Neutrophil (primary cell): Measurements from ENCODE around the gene RGS9BP.
"Not testable (repeated sequence)": the region's sequence is repeated elsewhere in the genome, so short reads cannot be mapped to it uniquely, and the experiment has no call there.

ENCODE experiments used
- H3K27ac ChIP-seq: fragments of 200-600 bp; sonication (generic); 2 replicates; pipeline ENCODE4 v1.5.1; 2016; ENCODE audit warnings: mild to moderate bottlenecking, moderate library complexity
- H3K27me3 ChIP-seq: fragments of 200-600 bp; sonication (generic); 2 replicates; pipeline ENCODE4 v1.6.0; 2016; ENCODE audit warnings: mild to moderate bottlenecking
- H3K36me3 ChIP-seq: fragments of 200-600 bp; sonication (generic); 2 replicates; pipeline ENCODE4 v1.5.1; 2017
- H3K4me1 ChIP-seq, 2 experiments: fragments of 200-600 bp in 1 of 2; sonication (generic) in 1 of 2; 1 replicate in 1 of 2; 2 replicates in 1 of 2; pipeline versions ENCODE4 v1.5.1 to v1.6.1; 2013 to 2016; ENCODE audit warnings: low read depth in 1 of 2, low read length in 1 of 2, mild to moderate bottlenecking in 1 of 2, moderate library complexity in 1 of 2; ENCODE audit not compliant: control insufficient read depth in 1 of 2, insufficient read depth in 1 of 2
- H3K4me3 ChIP-seq, 2 experiments: fragments of 200-600 bp in 1 of 2; sonication (generic) in 1 of 2; 1 replicate in 1 of 2; 2 replicates in 1 of 2; pipeline ENCODE4 v1.5.1; 2013 to 2016; ENCODE audit warnings: low read depth in 1 of 2, low read length in 1 of 2, mild to moderate bottlenecking in 1 of 2, moderate library complexity in 1 of 2
- H3K9me3 ChIP-seq: fragments of 200-600 bp; sonication (generic); 2 replicates; pipeline ENCODE4 v1.5.1; 2016
- TF ChIP-seq, protein P1 (sequence below): fragments of 200-600 bp; sonication (generic); IDR thresholded peaks from 2 replicates; pipeline ENCODE4 v1.5.1; 2016; ENCODE audit warnings: antibody characterized with exemption

The RGS9BP gene

DNA sequence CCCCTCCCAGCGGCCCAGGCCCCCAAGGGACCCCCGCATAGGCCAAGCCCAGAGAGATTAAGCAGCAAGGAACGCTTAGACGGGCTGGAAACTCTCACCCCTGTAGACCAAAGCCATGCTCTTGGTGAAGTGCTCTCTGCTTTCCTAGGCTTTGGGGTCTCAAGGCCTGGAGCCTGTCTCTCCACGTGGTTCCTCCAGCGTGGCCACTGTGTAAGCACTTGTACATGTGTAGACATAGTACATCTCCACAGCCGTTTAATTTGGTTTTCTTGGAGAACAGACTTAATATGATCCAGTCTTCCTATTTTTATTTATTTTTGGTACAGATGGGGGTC is 17.0 kb downstream of the RGS9BP start:
- TF ChIP-seq, protein P1, sequence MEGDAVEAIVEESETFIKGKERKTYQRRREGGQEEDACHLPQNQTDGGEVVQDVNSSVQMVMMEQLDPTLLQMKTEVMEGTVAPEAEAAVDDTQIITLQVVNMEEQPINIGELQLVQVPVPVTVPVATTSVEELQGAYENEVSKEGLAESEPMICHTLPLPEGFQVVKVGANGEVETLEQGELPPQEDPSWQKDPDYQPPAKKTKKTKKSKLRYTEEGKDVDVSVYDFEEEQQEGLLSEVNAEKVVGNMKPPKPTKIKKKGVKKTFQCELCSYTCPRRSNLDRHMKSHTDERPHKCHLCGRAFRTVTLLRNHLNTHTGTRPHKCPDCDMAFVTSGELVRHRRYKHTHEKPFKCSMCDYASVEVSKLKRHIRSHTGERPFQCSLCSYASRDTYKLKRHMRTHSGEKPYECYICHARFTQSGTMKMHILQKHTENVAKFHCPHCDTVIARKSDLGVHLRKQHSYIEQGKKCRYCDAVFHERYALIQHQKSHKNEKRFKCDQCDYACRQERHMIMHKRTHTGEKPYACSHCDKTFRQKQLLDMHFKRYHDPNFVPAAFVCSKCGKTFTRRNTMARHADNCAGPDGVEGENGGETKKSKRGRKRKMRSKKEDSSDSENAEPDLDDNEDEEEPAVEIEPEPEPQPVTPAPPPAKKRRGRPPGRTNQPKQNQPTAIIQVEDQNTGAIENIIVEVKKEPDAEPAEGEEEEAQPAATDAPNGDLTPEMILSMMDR = no peak
- H3K4me1 ChIP-seq = peaks cover 64 to 77% of the 10 kb centered on the region in 2 experiments
- H3K9me3 ChIP-seq = no peaks in the 10 kb centered on the region
- peak overlapping the region; percentile 73 to 76 for H3K4me3 ChIP-seq
- no peaks in the 10 kb centered on the region for H3K36me3 ChIP-seq
- no peaks in the 10 kb centered on the region for H3K27me3 ChIP-seq
- H3K27ac ChIP-seq = peak overlapping the region; percentile 88

DNA sequence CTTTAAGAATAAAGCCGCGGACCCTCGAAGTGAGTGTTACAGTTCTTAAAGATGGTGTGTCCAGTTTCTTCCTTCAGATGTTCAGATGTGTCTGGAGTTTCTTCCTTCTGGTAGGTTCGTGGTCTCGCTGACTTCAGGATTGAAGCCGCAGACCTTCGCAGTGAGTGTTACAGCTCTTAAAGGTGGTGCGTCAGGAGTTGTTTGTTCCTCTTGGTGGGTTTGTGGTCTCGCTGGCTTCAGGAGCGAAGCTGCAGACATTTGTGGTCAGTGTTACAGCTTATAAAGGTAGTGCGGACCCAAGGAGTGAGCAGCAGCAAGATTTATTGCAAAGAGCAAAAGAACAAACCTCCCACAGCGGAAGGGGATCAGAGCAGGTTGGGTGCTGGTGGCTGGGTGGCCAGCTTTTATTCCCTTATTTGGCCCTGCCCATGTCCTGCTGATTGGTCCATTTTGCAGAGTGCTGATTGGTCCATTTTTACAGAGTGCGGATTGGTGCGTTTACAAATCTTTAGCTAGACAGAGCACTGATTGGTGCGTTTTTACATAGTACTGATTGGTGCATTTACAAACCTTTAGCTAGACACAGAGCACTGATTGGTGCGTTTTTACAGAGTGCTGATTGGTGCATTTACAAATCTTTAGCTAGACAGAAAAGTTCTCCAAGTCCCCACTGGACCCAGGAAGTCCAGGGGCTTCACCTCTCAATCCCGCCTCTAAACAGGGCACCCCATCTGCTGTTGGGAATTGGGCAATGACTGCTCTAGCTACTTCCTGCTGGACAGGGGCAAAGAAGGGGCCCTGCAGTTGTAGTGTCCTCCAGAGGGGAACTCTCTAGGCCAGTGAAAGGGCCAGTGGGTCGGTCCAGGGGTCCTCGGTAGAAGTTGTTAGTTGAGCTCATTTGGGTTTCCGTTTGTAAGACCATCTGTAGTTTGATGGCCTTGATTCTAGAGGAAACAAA is 17.8 kb downstream of the RGS9BP start:
- Histone ChIP-seq H3K27ac (peak overlapping the region; percentile 88), H3K4me3 (peak overlapping the region; percentile 73 to 76), H3K4me1 (peaks cover 72 to 85% of the 10 kb centered on the region in 2 experiments)
- not testable (repeated sequence) for H3K27me3 ChIP-seq, H3K9me3 ChIP-seq, H3K36me3 ChIP-seq

DNA sequence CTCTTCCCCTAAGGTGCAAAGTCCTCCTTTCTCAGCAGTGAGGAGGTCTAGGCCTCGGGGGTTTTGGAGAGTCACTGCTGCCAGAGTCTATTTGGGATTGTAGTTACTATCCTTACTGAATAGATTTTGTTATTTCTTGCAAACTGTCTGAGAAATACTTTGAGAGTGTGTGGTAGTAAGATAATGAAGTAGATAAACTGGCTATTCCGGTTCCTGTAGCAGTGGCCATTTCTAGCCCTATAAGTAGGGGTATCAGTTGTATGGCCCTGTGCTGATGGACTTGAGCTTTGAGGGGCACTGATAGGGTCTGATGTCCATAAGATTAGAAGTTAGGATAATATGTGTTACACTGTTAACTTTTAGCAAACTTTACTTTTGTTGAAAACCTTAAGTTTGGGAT is 18.7 kb downstream of the RGS9BP start:
- H3K4me3 ChIP-seq, H3K36me3 ChIP-seq, H3K27me3 ChIP-seq, H3K9me3 ChIP-seq: not testable (repeated sequence)
- H3K4me1 ChIP-seq = peaks cover 80 to 94% of the 10 kb centered on the region in 2 experiments
- H3K27ac ChIP-seq = peak overlapping the region; percentile 88

DNA sequence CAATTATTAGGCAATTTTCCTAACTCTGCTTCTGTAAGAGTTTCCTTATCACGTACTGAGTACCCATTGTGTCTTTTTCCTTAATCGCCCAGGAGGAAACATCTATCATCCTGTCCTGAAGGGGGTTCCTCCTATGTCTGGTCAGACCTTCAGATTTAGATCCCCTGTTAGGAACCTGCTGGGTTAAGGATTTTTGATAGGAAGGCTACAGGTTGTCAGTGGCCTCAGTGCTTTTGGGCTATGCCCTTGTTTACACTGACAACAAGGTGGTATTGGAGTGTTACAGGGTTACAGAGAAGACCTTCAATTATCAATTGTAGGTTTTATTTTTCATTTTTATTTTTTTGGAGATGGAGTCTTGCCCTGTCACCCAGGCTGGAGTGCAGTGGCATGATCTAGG is 19.2 kb downstream of the RGS9BP start:
- not testable (repeated sequence) for H3K4me3 ChIP-seq, H3K27me3 ChIP-seq, H3K9me3 ChIP-seq, H3K36me3 ChIP-seq
- peaks cover 80 to 94% of the 10 kb centered on the region in 2 experiments for H3K4me1 ChIP-seq
- H3K27ac ChIP-seq = peak overlapping the region; percentile 88

DNA sequence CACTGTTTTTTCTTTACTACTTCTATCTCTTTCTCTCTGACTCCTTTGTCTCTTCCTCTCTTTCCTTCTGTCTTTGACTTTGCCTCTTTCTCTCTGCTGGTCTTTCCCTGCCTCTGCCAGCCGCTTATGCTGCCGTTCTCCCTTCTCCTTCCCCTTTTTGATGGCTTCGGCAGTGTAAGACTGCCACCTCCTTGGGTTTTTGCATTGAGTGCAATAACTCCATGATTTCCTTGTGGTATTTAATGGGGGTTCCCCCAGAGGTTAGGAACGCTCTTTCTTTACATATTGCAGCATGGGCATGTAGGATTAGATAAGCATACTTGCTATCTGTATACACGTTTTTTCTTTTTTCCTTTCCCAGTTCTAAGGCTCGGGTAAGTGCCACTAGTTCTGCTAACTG is 19.9 kb downstream of the RGS9BP start:
- Histone ChIP-seq H3K4me1 (peaks cover 81 to 87% of the 10 kb centered on the region in 2 experiments), H3K27ac (peak overlapping the region; percentile 88)
- not testable (repeated sequence) for H3K4me3 ChIP-seq, H3K9me3 ChIP-seq, H3K27me3 ChIP-seq, H3K36me3 ChIP-seq

DNA sequence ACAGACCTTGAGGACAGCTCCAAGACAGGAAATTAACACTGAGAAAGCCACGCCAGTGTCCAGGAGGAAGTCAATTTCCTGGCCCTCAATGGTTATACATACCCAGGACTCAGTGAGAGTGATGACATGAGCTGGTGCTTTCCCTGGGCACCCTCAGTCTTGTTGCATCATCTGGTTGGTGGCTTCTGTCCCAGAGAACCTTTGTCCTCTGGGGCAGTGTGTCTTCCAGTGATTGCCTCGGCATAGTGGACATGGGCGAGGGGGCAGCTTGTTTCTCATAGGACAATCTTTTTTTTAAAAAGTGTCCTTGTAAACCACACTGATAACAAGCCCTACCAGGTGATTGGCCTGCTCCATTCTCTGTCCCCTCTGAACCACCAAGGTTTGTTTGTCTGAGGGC is 21.1 kb downstream of the RGS9BP start:
- Histone ChIP-seq H3K4me1 (peaks cover 82 to 85% of the 10 kb centered on the region in 2 experiments), H3K27ac (peak overlapping the region; percentile 88)
- H3K36me3 ChIP-seq, H3K9me3 ChIP-seq, H3K27me3 ChIP-seq, H3K4me3 ChIP-seq: not testable (repeated sequence)

DNA sequence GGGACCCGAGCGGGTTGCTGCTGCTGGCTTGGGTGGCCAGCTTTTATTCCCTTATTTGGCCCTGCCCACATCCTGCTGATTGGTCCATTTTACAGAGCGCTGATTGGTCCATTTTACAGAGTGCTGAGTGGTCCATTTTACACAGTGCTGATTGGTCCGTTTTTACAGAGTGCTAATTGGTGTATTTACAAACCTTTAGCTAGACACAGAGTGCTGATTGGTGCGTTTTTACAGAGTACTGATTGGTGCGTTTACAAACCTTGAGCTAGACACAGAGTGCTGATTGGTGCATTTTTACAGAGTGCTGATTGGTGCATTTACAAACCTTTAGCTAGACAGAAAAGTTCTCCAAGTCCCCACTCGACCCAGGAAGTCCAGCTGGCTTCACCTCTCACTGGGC is 24.5 kb downstream of the RGS9BP start:
- H3K4me3 ChIP-seq, H3K27me3 ChIP-seq, H3K36me3 ChIP-seq, H3K27ac ChIP-seq, H3K9me3 ChIP-seq: not testable (repeated sequence)
- peaks cover 54 to 57% of the 10 kb centered on the region in 2 experiments for H3K4me1 ChIP-seq

DNA sequence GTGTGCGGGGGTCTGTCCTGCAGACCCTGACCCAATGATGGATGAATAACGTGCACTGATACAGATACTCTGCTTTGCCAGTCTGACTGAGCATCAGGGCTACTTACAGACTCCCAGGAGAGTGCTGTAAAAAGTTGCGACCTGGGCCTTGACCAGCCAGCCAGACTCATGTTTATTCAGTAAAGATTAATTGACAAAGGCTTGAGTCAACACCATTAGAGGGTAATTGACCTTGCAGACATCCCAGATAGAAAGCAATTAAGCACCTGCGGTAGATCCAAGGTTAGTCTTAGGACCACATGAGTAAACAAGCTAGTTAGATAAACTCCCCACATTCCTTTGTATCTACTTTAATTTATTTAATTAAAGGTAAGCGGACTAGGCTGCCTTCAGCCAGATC is 26.4 kb downstream of the RGS9BP start:
- Histone ChIP-seq H3K27ac (no peak overlapping the region), H3K9me3 (no peaks in the 10 kb centered on the region), H3K36me3 (peaks cover 5% of the 10 kb centered on the region), H3K4me3 (no peak overlapping the region), H3K27me3 (no peaks in the 10 kb centered on the region), H3K4me1 (peaks cover 36 to 38% of the 10 kb centered on the region in 2 experiments)
- TF ChIP-seq, protein P1 = no peak

DNA sequence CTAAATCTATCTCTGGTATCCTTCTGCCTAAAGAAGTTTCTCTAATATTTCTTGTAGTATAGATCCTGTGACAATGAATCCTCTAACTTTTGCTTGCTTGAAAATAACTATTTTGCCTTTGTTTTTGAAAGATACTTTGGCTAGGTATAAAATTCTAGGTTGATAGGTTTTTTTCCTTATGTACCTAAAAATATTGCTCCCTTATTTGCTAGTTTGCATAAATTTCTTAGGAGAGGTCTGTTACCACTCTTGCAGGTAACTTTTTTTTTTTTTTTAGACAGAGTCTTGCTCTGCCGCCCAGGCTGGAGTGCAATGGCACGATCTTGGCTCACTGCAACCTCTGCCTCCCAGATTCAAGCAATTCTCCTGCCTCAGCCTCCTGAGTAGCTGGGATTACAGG is 28.4 kb downstream of the RGS9BP start:
- H3K9me3 ChIP-seq, H3K4me3 ChIP-seq, H3K36me3 ChIP-seq, H3K27me3 ChIP-seq, H3K27ac ChIP-seq: not testable (repeated sequence)
- peaks cover 26 to 27% of the 10 kb centered on the region in 2 experiments for H3K4me1 ChIP-seq
